ENCODE measurements around the gene TMEM232.

TMEM232 gene

GRCh38 chr5:110441035-110441434, 285.4 kb downstream of the TMEM232 start:
- no peak for TF ChIP-seq JUND (IDR thresholded peaks at IDR 0.05; ENCODE audit: low read depth)
- peak; percentile 11 to 74 for DNase-seq (ENCODE audit: low read depth in 1 of 2, low spot score in 1 of 2)
- in situ Hi-C loops (cut with HindIII; ENCODE audit: low pct_unique_long_range_greater_than_20kb, low sequenced_read_pairs) = no loop called here

DNA sequence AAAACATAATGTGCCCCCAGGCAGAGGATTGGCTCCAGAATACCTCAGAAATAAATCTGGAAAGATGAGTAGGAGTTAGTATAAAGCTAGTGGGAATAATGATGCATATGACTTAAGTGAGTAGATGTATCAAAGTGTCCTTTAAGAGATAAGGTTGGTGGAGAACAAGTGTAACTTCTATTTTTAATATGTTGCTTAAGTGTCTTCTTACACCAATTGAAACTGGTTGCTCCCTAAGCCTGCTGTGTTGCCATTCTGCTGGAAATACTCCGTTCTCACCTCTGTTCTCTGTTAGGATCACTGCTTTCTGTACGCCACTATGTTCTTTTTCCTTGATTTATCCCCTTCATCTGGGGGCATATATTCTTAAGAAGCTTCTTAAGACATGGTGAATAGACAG, 286.4 kb downstream of the TMEM232 start:
- in situ Hi-C loops (cut with HindIII; ENCODE audit: low pct_unique_long_range_greater_than_20kb, low sequenced_read_pairs) = no loop called here
- TF ChIP-seq JUND (IDR thresholded peaks at IDR 0.05; ENCODE audit: low read depth) = no peak
- no peak for DNase-seq (ENCODE audit: low read depth in 1 of 2, low spot score in 1 of 2)

DNA sequence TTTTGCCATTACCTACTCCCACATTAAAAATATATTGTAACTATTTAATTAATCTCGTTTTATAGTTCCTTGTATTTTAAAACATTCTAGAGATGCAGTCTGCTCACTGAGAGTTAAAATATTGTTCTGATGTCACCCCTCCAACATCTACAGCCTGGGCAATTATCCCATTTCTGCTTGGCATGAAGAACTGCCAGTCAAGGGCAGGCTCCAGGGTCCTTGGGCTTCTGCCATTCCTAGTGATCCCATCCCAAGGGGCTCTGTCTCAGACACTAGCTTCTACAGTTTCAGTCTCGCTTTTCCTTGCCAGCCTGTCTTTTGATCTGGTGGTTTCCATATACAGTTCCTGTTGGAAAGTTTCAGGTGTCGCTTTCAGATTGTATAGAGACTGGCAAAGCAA, 287.2 kb downstream of the TMEM232 start:
- in situ Hi-C loops (cut with HindIII; ENCODE audit: low pct_unique_long_range_greater_than_20kb, low sequenced_read_pairs) = no loop called here
- TF ChIP-seq JUND (IDR thresholded peaks at IDR 0.05; ENCODE audit: low read depth) = no peak
- DNase-seq (ENCODE audit: low read depth in 1 of 2, low spot score in 1 of 2) = no peak

DNA sequence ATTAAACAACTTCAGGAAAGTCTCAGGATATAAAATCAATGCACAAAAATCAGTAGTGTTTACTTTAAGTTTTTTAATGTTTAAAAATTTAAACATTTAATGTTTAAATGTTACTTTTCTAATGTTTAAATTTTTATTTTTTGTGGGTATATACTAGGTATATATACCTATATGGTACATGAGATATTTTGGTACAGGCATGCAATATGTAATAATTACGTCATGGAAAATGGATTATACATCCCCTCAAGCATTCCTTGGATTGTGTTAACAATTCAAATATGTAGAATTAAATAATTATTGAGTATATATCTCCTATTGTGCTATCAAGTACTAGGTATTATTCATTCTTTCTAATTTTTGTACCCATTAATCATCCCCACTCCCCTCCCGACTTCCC, 291.3 kb downstream of the TMEM232 start:
- DNase-seq (ENCODE audit: low read depth in 1 of 2, low spot score in 1 of 2) = no peak
- TF ChIP-seq JUND (IDR thresholded peaks at IDR 0.05; ENCODE audit: low read depth) = no peak
- in situ Hi-C loops (cut with HindIII; ENCODE audit: low pct_unique_long_range_greater_than_20kb, low sequenced_read_pairs) = no loop called here

GRCh38 chr5:110431603-110432002, 294.9 kb downstream of the TMEM232 start:
- TF ChIP-seq JUND (IDR thresholded peaks at IDR 0.05; ENCODE audit: low read depth) = no peak
- no peak for DNase-seq (ENCODE audit: low read depth in 1 of 2, low spot score in 1 of 2)
- in situ Hi-C loops (cut with HindIII; ENCODE audit: low pct_unique_long_range_greater_than_20kb, low sequenced_read_pairs) = no loop called here

DNA sequence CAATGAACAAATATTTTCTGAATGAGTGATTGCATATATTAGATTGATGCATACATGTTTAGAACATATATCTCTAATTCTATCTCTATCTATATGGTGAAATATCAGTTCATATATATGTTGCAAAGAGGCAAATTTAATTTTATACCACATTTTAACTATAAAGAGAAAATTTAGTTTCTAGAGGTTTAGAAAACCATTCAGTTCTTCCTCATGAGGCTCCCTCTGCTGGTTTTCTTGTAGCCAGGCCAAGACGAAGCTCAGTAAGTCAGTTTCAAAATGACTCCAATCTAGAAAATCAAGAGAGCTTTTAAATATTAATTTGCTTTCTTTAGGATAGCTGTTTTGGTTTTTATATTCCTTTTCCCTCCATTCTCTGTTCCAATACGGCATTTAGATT, 312.1 kb downstream of the TMEM232 start:
- in situ Hi-C loops (cut with HindIII; ENCODE audit: low pct_unique_long_range_greater_than_20kb, low sequenced_read_pairs) = no loop called here
- TF ChIP-seq JUND (IDR thresholded peaks at IDR 0.05; ENCODE audit: low read depth) = no peak
- peak; percentile 5 to 40 for DNase-seq (ENCODE audit: low read depth in 1 of 2, low spot score in 1 of 2)

DNA sequence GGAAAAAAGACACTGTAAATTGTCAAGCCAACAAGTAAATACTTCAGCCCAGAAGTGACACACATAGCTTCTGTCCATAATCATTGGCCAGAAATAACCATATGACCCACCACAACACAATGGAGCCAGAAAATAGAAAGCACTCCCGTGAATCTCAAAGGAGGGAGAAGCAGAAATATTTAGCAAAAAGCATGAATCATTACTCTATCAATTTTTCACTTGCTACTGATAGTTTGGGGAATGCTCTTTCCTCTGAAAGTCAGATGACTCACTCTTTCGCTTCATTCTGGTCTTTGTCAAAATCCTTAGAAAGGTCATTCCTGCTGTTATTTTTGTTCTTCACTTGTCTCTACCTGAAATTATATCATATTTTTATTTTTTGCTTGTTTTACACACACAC, 312.6 kb downstream of the TMEM232 start:
- no peak for TF ChIP-seq JUND (IDR thresholded peaks at IDR 0.05; ENCODE audit: low read depth)
- in situ Hi-C loops (cut with HindIII; ENCODE audit: low pct_unique_long_range_greater_than_20kb, low sequenced_read_pairs) = no loop called here
- no peak for DNase-seq (ENCODE audit: low read depth in 1 of 2, low spot score in 1 of 2)

DNA sequence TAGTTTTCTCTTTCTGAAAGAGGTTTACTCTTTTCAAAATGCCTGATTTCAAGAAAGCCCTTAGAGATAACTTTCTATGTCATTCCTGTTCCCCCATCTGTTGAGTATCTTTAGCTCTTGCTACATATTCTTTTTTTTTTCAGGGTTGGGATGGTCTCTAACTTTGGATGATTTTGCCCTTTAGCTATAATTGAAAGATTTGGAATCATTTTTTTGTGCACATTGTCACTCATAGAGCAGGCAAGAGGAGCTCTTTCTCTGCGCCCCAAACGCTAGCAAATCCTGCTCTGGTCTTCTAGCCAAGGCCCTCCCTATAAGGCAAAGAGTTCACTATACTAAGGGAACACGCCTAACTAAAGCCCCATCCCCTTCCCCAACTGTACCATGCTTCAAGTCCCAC, 316.9 kb downstream of the TMEM232 start:
- no peak for TF ChIP-seq JUND (IDR thresholded peaks at IDR 0.05; ENCODE audit: low read depth)
- DNase-seq (ENCODE audit: low read depth in 1 of 2, low spot score in 1 of 2) = no peak
- in situ Hi-C loops (cut with HindIII; ENCODE audit: low pct_unique_long_range_greater_than_20kb, low sequenced_read_pairs) = no loop called here

- in situ Hi-C loops (cut with HindIII; ENCODE audit: low pct_unique_long_range_greater_than_20kb, low sequenced_read_pairs) = no loop called here
- TF ChIP-seq JUND (IDR thresholded peaks at IDR 0.05; ENCODE audit: low read depth) = no peak
Measured at GRCh38 chr5:110402562-110402961, 323.9 kb downstream of the TMEM232 start.

GRCh38 chr5:110401881-110402280, 324.6 kb downstream of the TMEM232 start:
- in situ Hi-C loops (cut with HindIII; ENCODE audit: low pct_unique_long_range_greater_than_20kb, low sequenced_read_pairs) = no loop called here
- no peak for DNase-seq (ENCODE audit: low read depth in 1 of 2, low spot score in 1 of 2)
- no peak for TF ChIP-seq JUND (IDR thresholded peaks at IDR 0.05; ENCODE audit: low read depth)

More at GRCh38 chr5:110402562-110402961, 323.9 kb downstream of the TMEM232 start:
- DNase-seq (ENCODE audit: low read depth in 1 of 2, low spot score in 1 of 2) = no peak

DNA sequence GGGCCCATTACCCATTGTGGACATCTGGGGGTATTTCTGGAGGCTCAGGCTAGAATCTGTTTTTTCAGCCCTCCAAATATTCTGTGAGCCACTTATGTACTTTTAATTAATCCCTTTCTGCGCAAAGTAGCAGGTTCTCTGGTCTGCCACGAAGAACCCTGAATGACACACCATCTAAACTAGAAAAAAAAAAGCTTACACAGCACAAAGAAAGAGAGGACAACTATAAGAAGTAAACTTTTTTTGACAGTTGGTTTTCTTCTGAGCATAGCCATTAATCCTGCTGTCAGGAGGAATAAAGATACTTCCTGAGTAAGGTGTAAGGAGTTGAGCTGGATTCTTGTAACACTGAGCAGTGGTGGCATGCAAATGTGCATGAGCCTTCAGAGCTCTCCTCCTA, 327.5 kb downstream of the TMEM232 start:
- in situ Hi-C loops (cut with HindIII; ENCODE audit: low pct_unique_long_range_greater_than_20kb, low sequenced_read_pairs) = no loop called here
- TF ChIP-seq JUND (IDR thresholded peaks at IDR 0.05; ENCODE audit: low read depth) = no peak
- DNase-seq (ENCODE audit: low read depth in 1 of 2, low spot score in 1 of 2) = no peak

GRCh38 chr5:110397281-110397680, 329.2 kb downstream of the TMEM232 start:
- in situ Hi-C loops (cut with HindIII; ENCODE audit: low pct_unique_long_range_greater_than_20kb, low sequenced_read_pairs) = no loop called here
- TF ChIP-seq JUND (IDR thresholded peaks at IDR 0.05; ENCODE audit: low read depth) = no peak
- no peak for DNase-seq (ENCODE audit: low read depth in 1 of 2, low spot score in 1 of 2)

- no peak for TF ChIP-seq JUND (IDR thresholded peaks at IDR 0.05; ENCODE audit: low read depth)
- in situ Hi-C loops (cut with HindIII; ENCODE audit: low pct_unique_long_range_greater_than_20kb, low sequenced_read_pairs) = no loop called here
- DNase-seq (ENCODE audit: low read depth in 1 of 2, low spot score in 1 of 2) = no peak
Measured at GRCh38 chr5:110386782-110387181, 339.7 kb downstream of the TMEM232 start.

- no peak for TF ChIP-seq JUND (IDR thresholded peaks at IDR 0.05; ENCODE audit: low read depth)
- no peak for DNase-seq (ENCODE audit: low read depth in 1 of 2, low spot score in 1 of 2)
- in situ Hi-C loops (cut with HindIII; ENCODE audit: low pct_unique_long_range_greater_than_20kb, low sequenced_read_pairs) = no loop called here
Measured at GRCh38 chr5:110383231-110383630, 343.2 kb downstream of the TMEM232 start.
